Panc1 (cell line): ENCODE measurements around the gene SEC31B. TPM values are rescaled to one million over a fixed set of nuclear protein-coding genes. Genes with fewer than 3 reads are reported as not detected.

ENCODE experiments used
- ATAC-seq: fragments of 200-7000 bp; cut with Tn5 transposase; 2 replicates; pipeline ENCODE4 v1.9.1; 2020; ENCODE audit warnings: mild to moderate bottlenecking, moderate library complexity
- BruUV-seq: library from RNA; stranded (reverse); fragments of 400-500 nt; replicated peaks from 2 replicates; lab custom pipeline; 2021; lab: Mats Ljungman, UMichigan
- CTCF ChIA-PET: fragments of 300-600 bp; sonication (Branson Sonifier 250); formaldehyde crosslinking; loops from one replicate; lab custom pipeline; 2022; ENCODE audit warnings: antibody characterized with exemption; lab: Charles Lee
- POLR2A ChIA-PET: fragments of 300-600 bp; sonication (Branson Sonifier 250); formaldehyde crosslinking; loops from one replicate; lab custom pipeline; 2022; ENCODE audit warnings: antibody characterized with exemption; lab: Charles Lee
- DNase-seq: peaks from one replicate; pipeline ENCODE4 v3.0.0-alpha.2; 2010; ENCODE audit warnings: low read depth, low spot score
- H3K27ac ChIP-seq: 2 replicates; pipeline ENCODE4 v1.5.1; 2011; ENCODE audit warnings: mild to moderate bottlenecking, low read length, inconsistent platforms
- H3K27me3 ChIP-seq: fragments of 200-500 bp; sonication (Bioruptor generic); 2 replicates; pipeline ENCODE4 v1.6.0; 2014; ENCODE audit warnings: low read length, inconsistent platforms; ENCODE audit not compliant: control insufficient read depth, insufficient read depth
- H3K36me3 ChIP-seq: fragments of 200-500 bp; sonication (Bioruptor generic); 2 replicates; pipeline ENCODE4 v1.5.1; 2014; ENCODE audit warnings: inconsistent platforms, mild to moderate bottlenecking, low read length, moderate library complexity; ENCODE audit not compliant: control insufficient read depth, insufficient read depth
- H3K4me1 ChIP-seq: 2 replicates; pipeline ENCODE4 v1.5.1; 2011; ENCODE audit warnings: inconsistent platforms, mild to moderate bottlenecking, low read length, moderate library complexity; ENCODE audit not compliant: control insufficient read depth, insufficient read depth
- H3K4me3 ChIP-seq, 2 experiments: 2 replicates each; pipeline ENCODE4 v1.5.1; 2011 to 2012; ENCODE audit warnings: low read depth in 2 of 2, low read length in 2 of 2, mild to moderate bottlenecking in 2 of 2, inconsistent platforms in 1 of 2, moderate library complexity in 1 of 2
- H3K9me3 ChIP-seq: fragments of 200-500 bp; sonication (Bioruptor generic); 2 replicates; pipeline ENCODE4 v1.5.1; 2014; ENCODE audit warnings: low read depth, mild to moderate bottlenecking, inconsistent platforms, low read length, moderate library complexity; ENCODE audit not compliant: control insufficient read depth, insufficient read depth
- POLR2AphosphoS5 ChIP-seq: IDR thresholded peaks from 2 replicates; pipeline ENCODE4 v1.6.1; 2012; ENCODE audit warnings: mild to moderate bottlenecking, low read depth, low read length, moderate library complexity
- SIN3A ChIP-seq: IDR thresholded peaks from 2 replicates; pipeline ENCODE4 v1.6.1; 2012; ENCODE audit warnings: low read depth, mild to moderate bottlenecking, low read length, moderate library complexity, borderline replicate concordance; ENCODE audit not compliant: insufficient read depth
- TCF7L2 ChIP-seq: IDR thresholded peaks from 2 replicates; pipeline ENCODE4 v1.6.1; 2011; ENCODE audit warnings: mild to moderate bottlenecking, low read depth, low read length, inconsistent platforms
- in situ Hi-C: cut with HindIII; loops from 2 replicates; pipeline ENCODE4 v1.10.0; 2016; ENCODE audit warnings: low sequenced_read_pairs, low pct_unique_long_range_greater_than_20kb
- intact Hi-C: fragments of 100-400 bp; cut with micrococcal nuclease; formaldehyde crosslinking; loops from one replicate; pipeline ENCODE4 v1.10.0; 2022; ENCODE audit not compliant: unreplicated experiment
- total RNA-seq: library from RNA; stranded (reverse); gene quantifications from one replicate; pipeline ENCODE4 v1.2.1, GENCODE V29; 2021; ENCODE audit not compliant: unreplicated experiment
- TF ChIP-seq, protein P1 (sequence below), 2 experiments: IDR thresholded peaks; 2 replicates each; pipeline ENCODE4 v1.6.1; 2011 to 2012; ENCODE audit warnings: low read depth in 2 of 2, control low read depth in 1 of 2, low read length in 1 of 2, mild to moderate bottlenecking in 1 of 2, moderate library complexity in 1 of 2; ENCODE audit not compliant: insufficient read depth in 1 of 2
- TF ChIP-seq, protein P2 (sequence below): fragments of 450-650 bp; IDR thresholded peaks from 2 replicates; pipeline ENCODE4 v1.5.1; 2017; ENCODE audit warnings: mild to moderate bottlenecking

SEC31B gene
- total RNA-seq, 1 experiment from 2014 or later = 17.8 TPM

DNA sequence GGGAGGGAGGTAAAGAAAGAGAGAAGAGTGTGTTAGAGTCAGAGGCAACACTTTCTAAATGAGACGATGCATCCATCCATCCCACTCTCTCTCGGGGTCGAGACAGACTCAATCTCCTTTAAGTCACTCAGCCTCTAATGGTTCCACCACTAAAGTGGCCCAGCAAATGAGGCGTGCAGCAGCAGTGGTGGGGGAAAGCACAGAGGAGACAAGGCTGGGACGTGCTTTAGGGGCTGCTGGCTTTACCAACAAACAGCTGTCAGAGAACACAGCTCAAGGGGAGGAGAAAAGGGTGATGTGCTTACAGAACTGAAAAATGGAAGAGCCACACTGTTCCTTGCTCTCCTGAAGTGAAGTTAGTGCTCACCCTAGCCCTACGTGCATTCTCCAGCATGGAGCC lies 4.5 kb upstream of the SEC31B start:
- intact Hi-C loops (no loop called here), in situ Hi-C loops (no loop called here)
- POLR2A ChIA-PET = no interaction called here
- Histone ChIP-seq H3K4me1 (peaks cover 9% of the 10 kb centered on the region), H3K27me3 (no peaks in the 10 kb centered on the region), H3K9me3 (no peaks in the 10 kb centered on the region), H3K4me3 (no peak overlapping the region), H3K36me3 (peaks cover 4% of the 10 kb centered on the region), H3K27ac (no peak overlapping the region)
- CTCF ChIA-PET = interaction anchor here (1.1 kb wide), 1 partner anchor 40 kb away, joined by 3 read pairs; no protein-coding TSS in a partner anchor
- no TSS peak for BruUV-seq
- DNase-seq (no peak), ATAC-seq (no peak)
- no peak for TF ChIP-seq TCF7L2
- TF ChIP-seq, protein P1, sequence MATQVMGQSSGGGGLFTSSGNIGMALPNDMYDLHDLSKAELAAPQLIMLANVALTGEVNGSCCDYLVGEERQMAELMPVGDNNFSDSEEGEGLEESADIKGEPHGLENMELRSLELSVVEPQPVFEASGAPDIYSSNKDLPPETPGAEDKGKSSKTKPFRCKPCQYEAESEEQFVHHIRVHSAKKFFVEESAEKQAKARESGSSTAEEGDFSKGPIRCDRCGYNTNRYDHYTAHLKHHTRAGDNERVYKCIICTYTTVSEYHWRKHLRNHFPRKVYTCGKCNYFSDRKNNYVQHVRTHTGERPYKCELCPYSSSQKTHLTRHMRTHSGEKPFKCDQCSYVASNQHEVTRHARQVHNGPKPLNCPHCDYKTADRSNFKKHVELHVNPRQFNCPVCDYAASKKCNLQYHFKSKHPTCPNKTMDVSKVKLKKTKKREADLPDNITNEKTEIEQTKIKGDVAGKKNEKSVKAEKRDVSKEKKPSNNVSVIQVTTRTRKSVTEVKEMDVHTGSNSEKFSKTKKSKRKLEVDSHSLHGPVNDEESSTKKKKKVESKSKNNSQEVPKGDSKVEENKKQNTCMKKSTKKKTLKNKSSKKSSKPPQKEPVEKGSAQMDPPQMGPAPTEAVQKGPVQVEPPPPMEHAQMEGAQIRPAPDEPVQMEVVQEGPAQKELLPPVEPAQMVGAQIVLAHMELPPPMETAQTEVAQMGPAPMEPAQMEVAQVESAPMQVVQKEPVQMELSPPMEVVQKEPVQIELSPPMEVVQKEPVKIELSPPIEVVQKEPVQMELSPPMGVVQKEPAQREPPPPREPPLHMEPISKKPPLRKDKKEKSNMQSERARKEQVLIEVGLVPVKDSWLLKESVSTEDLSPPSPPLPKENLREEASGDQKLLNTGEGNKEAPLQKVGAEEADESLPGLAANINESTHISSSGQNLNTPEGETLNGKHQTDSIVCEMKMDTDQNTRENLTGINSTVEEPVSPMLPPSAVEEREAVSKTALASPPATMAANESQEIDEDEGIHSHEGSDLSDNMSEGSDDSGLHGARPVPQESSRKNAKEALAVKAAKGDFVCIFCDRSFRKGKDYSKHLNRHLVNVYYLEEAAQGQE (IDR thresholded peaks at IDR 0.05; ENCODE audit: insufficient read depth in 1 of 2, low read depth in 2 of 2, low read length in 1 of 2) = no peak
- TF ChIP-seq, protein P2, sequence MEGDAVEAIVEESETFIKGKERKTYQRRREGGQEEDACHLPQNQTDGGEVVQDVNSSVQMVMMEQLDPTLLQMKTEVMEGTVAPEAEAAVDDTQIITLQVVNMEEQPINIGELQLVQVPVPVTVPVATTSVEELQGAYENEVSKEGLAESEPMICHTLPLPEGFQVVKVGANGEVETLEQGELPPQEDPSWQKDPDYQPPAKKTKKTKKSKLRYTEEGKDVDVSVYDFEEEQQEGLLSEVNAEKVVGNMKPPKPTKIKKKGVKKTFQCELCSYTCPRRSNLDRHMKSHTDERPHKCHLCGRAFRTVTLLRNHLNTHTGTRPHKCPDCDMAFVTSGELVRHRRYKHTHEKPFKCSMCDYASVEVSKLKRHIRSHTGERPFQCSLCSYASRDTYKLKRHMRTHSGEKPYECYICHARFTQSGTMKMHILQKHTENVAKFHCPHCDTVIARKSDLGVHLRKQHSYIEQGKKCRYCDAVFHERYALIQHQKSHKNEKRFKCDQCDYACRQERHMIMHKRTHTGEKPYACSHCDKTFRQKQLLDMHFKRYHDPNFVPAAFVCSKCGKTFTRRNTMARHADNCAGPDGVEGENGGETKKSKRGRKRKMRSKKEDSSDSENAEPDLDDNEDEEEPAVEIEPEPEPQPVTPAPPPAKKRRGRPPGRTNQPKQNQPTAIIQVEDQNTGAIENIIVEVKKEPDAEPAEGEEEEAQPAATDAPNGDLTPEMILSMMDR = no peak
- TF ChIP-seq POLR2AphosphoS5 = no peak
- TF ChIP-seq SIN3A = no peak

DNA sequence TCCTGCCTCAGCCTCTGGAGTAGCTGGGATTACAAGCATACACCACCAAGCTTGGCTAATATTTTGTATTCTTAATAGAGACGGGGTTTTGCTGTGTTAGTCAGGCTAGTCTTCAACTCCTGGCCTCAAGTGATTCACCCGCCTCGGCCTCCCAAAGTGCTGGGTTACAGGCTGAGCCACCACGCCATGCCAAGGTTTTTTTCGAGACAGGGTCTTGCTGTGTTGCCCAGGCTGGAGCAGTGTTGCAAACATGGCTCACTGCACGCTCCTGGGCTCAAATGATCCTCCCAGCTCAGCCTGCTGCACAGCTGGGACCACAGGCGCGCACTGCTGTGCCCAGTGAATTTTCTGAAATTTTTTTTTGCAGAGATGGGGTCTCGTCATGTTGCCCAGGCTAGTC lies 3.3 kb upstream of the SEC31B start:
- ATAC-seq = no peak
- CTCF ChIA-PET = interaction anchor here (1.2 kb wide), 1 partner anchor 13 kb away, joined by 4 read pairs; the partner anchor contains the start of gene HIF1AN

More for the DNA sequence above, 3.3 kb upstream of the SEC31B start:
- Histone ChIP-seq H3K4me3 (no peak overlapping the region), H3K4me1 (peaks cover under 1% of the 10 kb centered on the region), H3K27me3 (no peaks in the 10 kb centered on the region), H3K9me3 (no peaks in the 10 kb centered on the region), H3K27ac (no peak overlapping the region), H3K36me3 (no peaks in the 10 kb centered on the region; the same call in 1 of the 2 replicates)
- intact Hi-C loops (no loop called here), in situ Hi-C loops (no loop called here)
- no peak for DNase-seq
- no TSS peak for BruUV-seq
- TF ChIP-seq POLR2AphosphoS5 (no peak), TCF7L2 (no peak), SIN3A (no peak)
- TF ChIP-seq, protein P1 (IDR thresholded peaks at IDR 0.05; ENCODE audit: insufficient read depth in 1 of 2, low read depth in 2 of 2, low read length in 1 of 2) = no peak
- TF ChIP-seq, protein P2 = no peak
- POLR2A ChIA-PET = no interaction called here
